T-helper 2 cell treated with Interferon-gamma antibody and Interleukin-4, amounts not matched to agents 5 μg/mL and 100 μg/mL, for 36 hours (primary cell): ENCODE measurements around the gene VASH2.

ENCODE experiments used
- DNase-seq: peaks from one replicate; pipeline ENCODE4 v3.0.0; 2021; ENCODE audit warnings: low spot score
- H3K27ac Mint-ChIP-seq: one replicate; pipeline ENCODE4 v1.8.0; 2021; ENCODE audit warnings: mild to moderate bottlenecking, mixed read lengths
- H3K27me3 Mint-ChIP-seq: one replicate; pipeline ENCODE4 v1.8.0; 2021; ENCODE audit warnings: low read depth, mixed read lengths
- H3K36me3 Mint-ChIP-seq: one replicate; pipeline ENCODE4 v1.8.0; 2021; ENCODE audit warnings: low read depth, mixed read lengths
- H3K4me1 Mint-ChIP-seq: one replicate; pipeline ENCODE4 v1.8.0; 2021; ENCODE audit warnings: low read depth, mixed read lengths
- H3K4me3 Mint-ChIP-seq: one replicate; pipeline ENCODE4 v1.8.0; 2022; ENCODE audit warnings: mild to moderate bottlenecking, moderate library complexity, mixed read lengths
- H3K9me3 Mint-ChIP-seq: one replicate; pipeline ENCODE4 v1.8.0; 2021; ENCODE audit warnings: mixed read lengths

Gene VASH2

DNA sequence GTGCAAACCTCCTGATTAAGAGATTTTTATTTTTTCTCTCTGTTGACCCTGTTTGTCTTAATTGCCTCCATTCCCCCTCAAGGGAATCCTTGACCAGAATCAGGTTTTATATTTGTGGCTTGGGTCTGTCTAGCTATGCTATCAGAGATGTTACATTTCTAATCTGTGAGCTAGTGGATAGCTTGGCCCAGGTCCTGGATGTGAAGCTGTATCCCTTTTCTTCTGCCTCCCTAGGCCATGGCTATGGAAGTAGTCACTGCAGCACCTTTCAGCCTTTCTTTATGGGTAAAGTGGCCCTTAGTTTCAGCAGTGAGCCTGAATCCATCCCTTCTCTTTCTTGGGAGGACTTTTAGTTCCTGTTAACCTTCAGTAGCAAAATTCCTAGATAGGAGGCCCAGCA is 82.3 kb downstream of the VASH2 start:
- Mint-ChIP-seq H3K4me3 (no peak overlapping the region), H3K36me3 (no peaks in the 10 kb centered on the region), H3K27ac (no peak overlapping the region), H3K27me3 (peaks cover 37% of the 10 kb centered on the region), H3K4me1 (no peaks in the 10 kb centered on the region), H3K9me3 (no peaks in the 10 kb centered on the region)
- no peak for DNase-seq

DNA sequence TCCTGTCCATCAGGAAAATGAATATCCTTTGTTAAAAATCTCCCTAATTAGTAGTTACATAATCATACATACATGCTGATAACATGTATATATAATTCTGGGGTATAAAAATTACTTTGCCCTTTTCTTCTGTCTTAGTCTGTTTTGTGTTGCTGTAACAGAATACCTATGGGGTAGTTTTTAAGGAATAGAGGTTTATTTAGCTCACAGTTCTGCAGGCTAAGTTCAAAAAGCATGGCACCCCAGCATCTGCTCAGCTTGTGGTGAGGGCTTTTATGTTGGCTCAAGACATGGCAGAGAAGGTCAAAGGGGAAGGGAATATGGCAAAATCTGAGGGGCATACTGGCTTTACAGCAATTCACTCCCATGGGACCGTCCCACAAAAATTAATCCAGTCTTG is 84.4 kb downstream of the VASH2 start:
- H3K4me1 Mint-ChIP-seq, result no peaks in the 10 kb centered on the region
- DNase-seq, result no peak
- H3K36me3 Mint-ChIP-seq, result no peaks in the 10 kb centered on the region
- H3K9me3 Mint-ChIP-seq, result no peaks in the 10 kb centered on the region
- no peak overlapping the region for H3K4me3 Mint-ChIP-seq
- H3K27ac Mint-ChIP-seq, result no peak overlapping the region
- peaks cover 24% of the 10 kb centered on the region for H3K27me3 Mint-ChIP-seq

DNA sequence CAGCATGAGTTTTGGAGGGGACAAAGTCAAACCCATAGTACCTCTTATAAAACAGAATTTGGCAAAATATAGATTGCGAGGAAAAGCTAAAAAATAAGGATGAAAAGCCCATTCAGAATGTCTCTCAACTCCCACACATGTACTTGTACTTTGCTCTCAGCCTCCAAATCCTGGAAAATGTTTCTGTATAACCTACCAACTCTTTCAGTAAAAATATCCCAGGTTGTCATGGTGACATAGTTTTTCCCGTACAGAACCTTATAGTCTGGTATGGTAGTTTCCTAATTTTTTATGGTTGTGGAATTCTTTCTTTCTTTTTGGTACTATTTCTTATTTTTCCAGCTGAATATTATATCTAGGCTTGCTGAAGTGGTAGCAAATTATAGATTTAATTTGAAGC is 85.2 kb downstream of the VASH2 start:
- no peak overlapping the region for H3K27ac Mint-ChIP-seq
- H3K36me3 Mint-ChIP-seq, result no peaks in the 10 kb centered on the region
- peaks cover 20% of the 10 kb centered on the region for H3K27me3 Mint-ChIP-seq
- no peak for DNase-seq
- H3K4me1 Mint-ChIP-seq, result no peaks in the 10 kb centered on the region
- no peaks in the 10 kb centered on the region for H3K9me3 Mint-ChIP-seq
- H3K4me3 Mint-ChIP-seq, result no peak overlapping the region
